ENCODE data around the gene POLR2J3. TPM values are rescaled to one million over a fixed set of nuclear protein-coding genes. Genes with fewer than 3 reads are reported as not detected.
"Not testable (repeated sequence)": the region's sequence is repeated elsewhere in the genome, so short reads cannot be mapped to it uniquely, and the experiment has no call there.

The POLR2J3 gene
- total RNA-seq, 1 experiment from 2014 or later: 26.5 TPM

GRCh38 chr7:102577315-102578240 is 5.2 kb upstream of the POLR2J3 start:
- H3K27ac Mint-ChIP-seq; ATAC-seq; H3K4me3 Mint-ChIP-seq; H3K27me3 Mint-ChIP-seq (ENCODE audit: low read depth); POLR2A ChIA-PET; H3K36me3 Mint-ChIP-seq; DNase-seq (ENCODE audit: low spot score); H3K4me1 Mint-ChIP-seq; CTCF ChIA-PET; H3K9me3 Mint-ChIP-seq: not testable (repeated sequence)

GRCh38 chr7:102576363-102576762 is 4.0 kb upstream of the POLR2J3 start:
- ATAC-seq; H3K27me3 Mint-ChIP-seq (ENCODE audit: low read depth); H3K36me3 Mint-ChIP-seq; H3K4me3 Mint-ChIP-seq; H3K27ac Mint-ChIP-seq; DNase-seq (ENCODE audit: low spot score); H3K4me1 Mint-ChIP-seq; CTCF ChIA-PET; POLR2A ChIA-PET; H3K9me3 Mint-ChIP-seq: not testable (repeated sequence)

GRCh38 chr7:102574607-102575006 is 2.2 kb upstream of the POLR2J3 start:
- POLR2A ChIA-PET: not testable (repeated sequence)

GRCh38 chr7:102568620-102569019 is 3.8 kb downstream of the POLR2J3 start:
- CTCF ChIA-PET; DNase-seq (ENCODE audit: low spot score); POLR2A ChIA-PET: not testable (repeated sequence)

More at GRCh38 chr7:102574607-102575006, 2.2 kb upstream of the POLR2J3 start:
- H3K4me3 Mint-ChIP-seq; H3K4me1 Mint-ChIP-seq; H3K27me3 Mint-ChIP-seq (ENCODE audit: low read depth); CTCF ChIA-PET; H3K9me3 Mint-ChIP-seq; H3K36me3 Mint-ChIP-seq; H3K27ac Mint-ChIP-seq; DNase-seq (ENCODE audit: low spot score); ATAC-seq: not testable (repeated sequence)

GRCh38 chr7:102550808-102551422 is 21.5 kb downstream of the POLR2J3 start, which contains the start of gene SPDYE2:
TSS of gene SPDYE2 (plus strand) at chr7:102551226. CDS start at chr7:102553256, 2,030 bp downstream.
- H3K27me3 Mint-ChIP-seq (ENCODE audit: low read depth); H3K4me3 Mint-ChIP-seq; CTCF ChIA-PET; H3K4me1 Mint-ChIP-seq; H3K27ac Mint-ChIP-seq; POLR2A ChIA-PET; H3K9me3 Mint-ChIP-seq; H3K36me3 Mint-ChIP-seq; DNase-seq (ENCODE audit: low spot score): not testable (repeated sequence)
- ATAC-seq: peak; percentile 30

More at GRCh38 chr7:102568620-102569019, 3.8 kb downstream of the POLR2J3 start:
- not testable (repeated sequence) for ATAC-seq; H3K36me3 Mint-ChIP-seq; H3K27me3 Mint-ChIP-seq (ENCODE audit: low read depth); H3K4me1 Mint-ChIP-seq; H3K27ac Mint-ChIP-seq; H3K9me3 Mint-ChIP-seq; H3K4me3 Mint-ChIP-seq

GRCh38 chr7:102546353-102546752 is 26.0 kb downstream of the POLR2J3 start:
- ATAC-seq: not testable (repeated sequence)

GRCh38 chr7:102545288-102545687 is 27.1 kb downstream of the POLR2J3 start:
- H3K27me3 Mint-ChIP-seq (ENCODE audit: low read depth); CTCF ChIA-PET; H3K9me3 Mint-ChIP-seq; H3K36me3 Mint-ChIP-seq; H3K27ac Mint-ChIP-seq; H3K4me3 Mint-ChIP-seq; DNase-seq (ENCODE audit: low spot score); H3K4me1 Mint-ChIP-seq; POLR2A ChIA-PET; ATAC-seq: not testable (repeated sequence)

More at GRCh38 chr7:102546353-102546752, 26.0 kb downstream of the POLR2J3 start:
- H3K36me3 Mint-ChIP-seq; H3K4me1 Mint-ChIP-seq; H3K9me3 Mint-ChIP-seq; DNase-seq (ENCODE audit: low spot score); H3K27me3 Mint-ChIP-seq (ENCODE audit: low read depth); H3K4me3 Mint-ChIP-seq; POLR2A ChIA-PET; CTCF ChIA-PET; H3K27ac Mint-ChIP-seq: not testable (repeated sequence)

GRCh38 chr7:102544372-102544771 is 28.0 kb downstream of the POLR2J3 start:
- H3K4me1 Mint-ChIP-seq; H3K4me3 Mint-ChIP-seq; ATAC-seq; POLR2A ChIA-PET; H3K9me3 Mint-ChIP-seq; CTCF ChIA-PET; H3K27me3 Mint-ChIP-seq (ENCODE audit: low read depth); DNase-seq (ENCODE audit: low spot score); H3K36me3 Mint-ChIP-seq; H3K27ac Mint-ChIP-seq: not testable (repeated sequence)

- H3K27me3 Mint-ChIP-seq (ENCODE audit: low read depth); DNase-seq (ENCODE audit: low spot score); H3K4me1 Mint-ChIP-seq; H3K9me3 Mint-ChIP-seq; H3K4me3 Mint-ChIP-seq; CTCF ChIA-PET; H3K36me3 Mint-ChIP-seq; H3K27ac Mint-ChIP-seq; POLR2A ChIA-PET: not testable (repeated sequence)
- peak; percentile 15 for ATAC-seq
These were observed 28.8 kb downstream of the POLR2J3 start, which contains the start of gene UPK3BL2 for GRCh38 chr7:102543596-102543995. TSS of gene UPK3BL2 (minus strand) at chr7:102543696. CDS start at chr7:102543636, 60 bp downstream.

GRCh38 chr7:102542771-102543170 is 29.6 kb downstream of the POLR2J3 start:
- H3K4me1 Mint-ChIP-seq; CTCF ChIA-PET; H3K4me3 Mint-ChIP-seq; H3K27ac Mint-ChIP-seq; H3K27me3 Mint-ChIP-seq (ENCODE audit: low read depth); DNase-seq (ENCODE audit: low spot score); ATAC-seq; POLR2A ChIA-PET; H3K36me3 Mint-ChIP-seq; H3K9me3 Mint-ChIP-seq: not testable (repeated sequence)

- H3K4me1 Mint-ChIP-seq, ATAC-seq: not testable (repeated sequence)
These were observed 30.3 kb downstream of the POLR2J3 start for GRCh38 chr7:102542083-102542482.

GRCh38 chr7:102540604-102541003 is 31.8 kb downstream of the POLR2J3 start:
- H3K4me1 Mint-ChIP-seq; H3K36me3 Mint-ChIP-seq; CTCF ChIA-PET; H3K9me3 Mint-ChIP-seq; H3K27me3 Mint-ChIP-seq (ENCODE audit: low read depth); H3K27ac Mint-ChIP-seq; POLR2A ChIA-PET; H3K4me3 Mint-ChIP-seq; ATAC-seq; DNase-seq (ENCODE audit: low spot score): not testable (repeated sequence)

More at GRCh38 chr7:102542083-102542482, 30.3 kb downstream of the POLR2J3 start:
- H3K36me3 Mint-ChIP-seq; H3K4me3 Mint-ChIP-seq; DNase-seq (ENCODE audit: low spot score); H3K27ac Mint-ChIP-seq; H3K9me3 Mint-ChIP-seq; POLR2A ChIA-PET; H3K27me3 Mint-ChIP-seq (ENCODE audit: low read depth); CTCF ChIA-PET: not testable (repeated sequence)

All from WTC11 (cell line).